CD4-positive, alpha-beta T cell treated with Interleukin-12 subunit alpha and Interleukin-12 subunit beta, for 1 hour (primary cell): Measurements from ENCODE around the gene SDK1.

Experiments
- DNase-seq: peaks from one replicate; pipeline ENCODE4 v3.0.0-alpha.2; 2020

The SDK1 gene

DNA sequence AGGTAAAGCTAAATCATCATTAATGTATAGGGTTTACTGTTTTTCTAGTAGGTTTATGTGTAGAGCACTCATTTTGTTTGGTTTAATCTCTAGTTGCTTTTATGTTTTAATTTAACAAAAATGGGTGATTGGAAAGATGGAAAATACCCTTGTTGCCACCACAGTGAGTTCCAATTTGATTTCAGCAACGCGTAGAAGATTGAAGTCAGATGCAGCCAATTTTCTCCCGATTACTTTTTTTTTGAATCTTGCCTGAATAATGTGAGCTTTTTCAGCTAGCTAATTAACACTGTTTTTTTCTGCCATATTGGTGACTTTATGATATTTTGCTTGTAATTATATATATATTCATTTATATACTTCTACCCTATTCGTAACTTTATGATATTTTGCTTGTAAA lies 293.8 kb downstream of the SDK1 start:
- DNase-seq: no peak

DNA sequence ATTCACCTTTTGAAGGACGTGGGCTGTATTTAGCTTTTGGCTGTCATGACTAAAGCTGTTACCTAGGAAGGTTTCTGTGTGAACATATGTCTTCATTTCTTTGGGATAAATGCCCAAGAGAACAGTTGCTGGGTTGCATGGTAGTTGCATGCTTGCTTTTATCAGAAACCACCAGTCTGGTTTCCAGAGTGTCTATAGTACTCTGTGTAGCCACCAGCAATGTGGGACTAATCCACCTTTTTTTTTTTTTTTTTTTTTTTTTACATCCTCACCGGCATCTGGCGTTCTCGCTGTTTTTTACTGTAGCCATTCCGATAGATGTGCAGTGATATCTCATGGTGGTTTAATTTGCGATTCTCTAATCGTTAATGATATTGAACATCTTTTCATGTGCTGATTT lies 297.8 kb downstream of the SDK1 start:
- DNase-seq: no peak

DNA sequence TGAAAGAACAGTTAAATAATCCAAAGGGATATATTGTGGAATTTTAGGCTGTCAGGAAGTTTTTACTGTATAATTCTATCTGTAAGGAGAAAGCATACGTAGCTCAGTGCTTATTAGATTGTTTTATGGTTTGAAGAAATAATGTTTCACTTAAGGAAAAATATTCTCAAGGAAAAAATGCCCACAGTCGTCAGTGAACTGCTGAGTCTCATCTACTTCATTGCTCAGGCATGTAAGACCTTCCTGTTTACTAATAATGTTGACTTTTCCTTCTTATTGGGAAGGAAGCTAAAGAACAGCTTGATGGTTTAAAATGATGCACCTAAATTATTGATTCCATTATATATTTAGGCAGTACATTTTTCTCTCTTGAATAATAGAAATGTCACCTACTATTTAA lies 304.2 kb downstream of the SDK1 start:
- DNase-seq: no peak

DNA sequence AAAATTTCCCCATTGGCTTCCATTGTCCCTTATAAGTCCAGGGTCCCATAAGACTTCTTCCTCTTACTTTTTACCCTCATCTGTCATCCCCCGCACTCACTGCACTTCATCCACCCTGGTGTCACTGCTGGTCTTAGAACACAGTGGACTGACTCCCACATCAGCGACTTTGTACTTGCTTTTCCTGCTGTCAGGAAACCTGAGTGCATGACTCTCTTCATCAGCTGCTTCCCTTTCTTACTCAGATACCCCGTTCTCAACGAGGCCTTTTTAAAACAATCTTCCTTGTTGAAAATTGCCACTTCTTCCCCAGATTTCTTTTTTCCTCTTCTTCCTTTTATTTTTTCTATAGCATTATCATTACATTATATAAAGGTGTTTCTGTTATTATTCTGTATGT lies 305.4 kb downstream of the SDK1 start:
- DNase-seq: no peak

DNA sequence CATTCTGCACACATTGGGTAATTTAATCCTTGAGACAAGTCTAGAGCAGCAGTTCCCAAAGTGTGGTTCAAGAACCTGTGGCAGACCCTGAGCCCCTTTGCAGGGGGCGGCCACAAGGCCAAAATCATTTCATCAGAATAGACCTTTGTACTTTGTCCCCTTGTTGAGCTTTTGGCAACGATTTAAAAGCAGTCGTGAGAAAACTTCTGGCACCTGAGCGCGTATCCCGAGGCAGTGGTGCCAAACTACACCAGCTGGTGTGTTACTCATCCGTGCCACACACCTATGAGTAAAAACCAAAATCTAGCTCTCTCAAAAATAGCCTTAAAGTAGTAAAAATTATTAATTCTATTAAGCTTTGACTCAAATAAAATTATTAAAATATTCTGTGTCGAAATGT lies 306.8 kb downstream of the SDK1 start:
- no peak for DNase-seq

DNA sequence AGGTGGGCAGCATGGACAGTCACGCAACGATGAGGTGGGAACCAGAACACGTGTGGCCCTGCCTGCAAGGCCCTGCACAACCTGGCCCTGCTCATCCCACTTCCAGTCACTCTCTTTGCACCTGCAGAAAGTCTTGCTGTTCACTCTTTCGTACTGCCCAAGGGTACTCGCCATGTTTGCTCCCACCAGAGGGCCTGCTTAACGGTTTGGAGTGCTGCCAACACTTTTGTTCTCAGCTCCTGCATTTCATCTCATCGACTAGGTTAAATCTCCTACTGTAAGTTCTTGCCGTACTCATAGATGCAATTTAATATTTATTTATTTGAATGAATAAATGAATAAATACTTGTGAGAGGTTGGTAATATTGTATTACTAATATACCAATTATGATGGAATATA lies 315.3 kb downstream of the SDK1 start:
- DNase-seq: no peak

DNA sequence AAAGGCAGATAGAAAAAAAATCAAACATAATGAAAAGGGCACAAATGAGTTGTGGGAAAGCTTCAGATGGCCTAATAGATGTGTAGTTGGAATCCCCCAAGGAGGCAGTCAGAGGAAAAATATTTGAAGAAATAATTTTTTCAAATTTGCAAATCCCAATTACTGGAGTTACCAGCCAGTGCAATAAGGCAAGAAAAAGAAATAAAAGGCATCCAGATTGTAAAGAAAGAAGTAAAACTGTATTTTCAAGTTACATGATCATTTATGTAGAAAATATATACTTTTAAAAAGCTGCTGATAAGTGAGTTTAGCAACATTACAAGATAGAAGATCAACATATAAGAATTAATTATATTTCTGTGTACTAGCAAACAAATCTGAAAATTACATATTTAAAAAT lies 329.0 kb downstream of the SDK1 start:
- DNase-seq: no peak

DNA sequence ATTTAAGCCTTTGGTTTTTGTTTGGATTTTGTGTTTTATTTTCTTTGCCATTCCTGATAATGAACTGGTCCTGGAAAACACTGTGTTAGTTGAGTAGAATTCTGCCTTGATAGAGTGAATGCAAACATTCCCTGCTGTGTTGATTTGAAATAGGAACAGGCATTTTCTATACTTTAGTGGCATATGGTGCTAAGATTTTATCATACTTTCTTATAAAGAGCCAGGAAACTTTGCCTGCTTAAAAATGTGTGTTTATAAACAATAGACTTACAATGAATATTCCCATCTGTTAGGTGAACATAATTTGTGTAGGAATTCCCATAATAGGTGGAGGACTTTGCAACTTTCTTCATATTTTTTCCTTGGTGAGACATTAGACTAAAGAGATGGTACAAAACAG lies 333.3 kb downstream of the SDK1 start:
- no peak for DNase-seq

DNA sequence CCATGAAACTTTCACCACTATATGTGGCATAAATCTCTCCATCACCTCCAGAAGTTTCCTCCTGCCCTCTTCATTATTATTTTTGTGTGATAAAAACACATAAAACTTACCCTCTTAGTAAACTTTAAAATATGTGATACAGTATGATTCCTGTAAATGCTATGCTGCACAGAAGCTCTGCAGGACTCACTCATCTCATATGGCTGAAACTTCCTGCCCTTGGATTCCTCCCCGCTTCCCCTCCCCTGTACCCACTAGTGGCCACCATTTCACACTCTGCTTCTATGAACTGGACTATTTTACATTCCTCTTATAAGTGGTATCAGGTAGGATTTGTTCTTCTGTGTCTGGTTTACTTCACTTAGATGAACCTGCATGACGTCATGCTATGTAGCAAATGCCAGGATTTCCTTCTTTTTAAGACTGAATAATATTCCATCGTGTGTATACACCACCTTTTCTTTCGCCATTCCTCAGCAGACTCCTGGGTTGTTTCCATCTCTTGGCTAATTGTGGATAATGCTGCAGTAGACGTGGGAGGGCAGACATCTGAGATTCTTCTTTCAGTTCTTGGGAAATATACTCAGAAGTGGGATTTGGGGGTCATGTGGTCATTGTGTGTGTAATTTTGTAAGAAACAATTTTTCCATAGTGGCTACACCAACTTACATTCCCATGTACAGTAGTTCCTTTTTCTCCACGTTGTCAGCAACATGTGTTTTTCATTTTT lies 335.2 kb downstream of the SDK1 start:
- DNase-seq: no peak

DNA sequence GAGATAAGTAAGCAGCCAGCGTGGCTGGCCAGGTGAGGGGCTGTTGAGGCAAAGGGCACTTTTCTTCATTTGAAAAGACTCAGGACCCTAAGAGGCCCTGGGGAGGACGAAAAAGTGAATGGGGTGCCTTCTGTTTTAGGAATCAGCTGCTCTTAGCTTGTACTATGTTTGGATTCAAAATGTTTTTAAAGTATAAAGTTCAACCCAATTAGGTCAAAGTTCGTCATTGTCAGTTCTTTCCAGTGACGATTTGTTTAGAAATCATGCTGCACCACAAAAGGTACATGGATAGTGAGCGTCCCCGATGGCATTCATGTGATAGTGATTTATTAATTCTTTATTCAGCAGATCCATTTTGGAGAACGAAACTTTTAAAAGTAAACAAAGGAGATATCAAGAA lies 338.2 kb downstream of the SDK1 start:
- DNase-seq: no peak

DNA sequence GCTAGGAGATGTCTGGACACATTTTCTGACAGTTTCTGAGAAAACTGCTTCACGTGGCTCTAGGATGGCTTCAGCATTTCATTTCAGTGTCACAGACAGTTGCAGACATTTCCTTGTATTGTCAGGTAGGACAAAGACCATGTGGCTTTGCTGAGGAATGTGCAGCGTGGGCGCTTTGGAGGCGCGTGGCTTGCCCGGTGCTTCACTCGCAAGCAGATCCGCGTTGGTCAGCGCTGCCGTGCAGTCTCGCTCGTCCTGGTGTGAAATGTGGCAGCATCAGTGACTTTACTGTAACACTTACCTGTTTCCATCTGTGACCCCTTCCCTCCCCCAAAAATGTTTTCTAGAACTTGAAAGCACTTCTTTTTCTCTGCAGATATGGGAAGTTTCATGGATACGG lies 340.5 kb downstream of the SDK1 start:
- DNase-seq: no peak

DNA sequence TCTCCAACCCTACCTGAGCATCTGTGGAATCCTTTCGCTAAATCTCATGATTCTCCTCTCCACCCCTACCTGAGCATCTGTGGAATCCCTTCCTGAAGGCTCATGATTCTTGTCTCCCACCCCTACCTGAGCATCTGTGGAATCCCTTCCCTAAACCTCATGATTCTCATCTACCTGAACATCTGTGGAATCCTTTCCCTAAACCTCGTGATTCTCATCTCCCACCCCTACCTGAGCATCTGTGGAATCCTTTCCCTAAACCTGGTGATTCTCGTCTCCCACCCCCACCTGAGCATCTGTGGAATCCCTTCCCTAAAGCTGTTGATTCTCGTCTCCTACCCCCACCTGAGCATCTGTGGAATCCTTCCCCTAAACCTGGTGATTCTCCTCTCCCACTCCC lies 342.0 kb downstream of the SDK1 start:
- no peak for DNase-seq

DNA sequence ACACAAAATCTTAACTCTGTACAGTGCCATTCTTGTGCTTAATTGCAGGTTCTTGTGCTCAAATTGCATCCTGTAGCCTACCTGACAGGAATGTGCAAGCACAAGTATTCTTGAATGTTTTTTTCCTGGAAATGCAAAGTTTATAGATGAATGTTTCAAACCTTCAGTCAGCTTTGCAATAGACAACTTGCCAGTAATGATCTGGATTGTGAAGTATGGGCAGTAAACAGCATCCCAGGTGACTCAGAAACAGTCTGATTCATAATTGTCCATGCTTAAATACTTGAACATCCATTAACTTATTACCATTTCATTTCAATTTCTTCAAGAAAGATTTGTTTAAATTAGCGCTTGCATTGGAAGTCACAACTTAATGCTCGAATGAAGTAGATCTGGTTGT lies 347.2 kb downstream of the SDK1 start:
- DNase-seq: no peak

DNA sequence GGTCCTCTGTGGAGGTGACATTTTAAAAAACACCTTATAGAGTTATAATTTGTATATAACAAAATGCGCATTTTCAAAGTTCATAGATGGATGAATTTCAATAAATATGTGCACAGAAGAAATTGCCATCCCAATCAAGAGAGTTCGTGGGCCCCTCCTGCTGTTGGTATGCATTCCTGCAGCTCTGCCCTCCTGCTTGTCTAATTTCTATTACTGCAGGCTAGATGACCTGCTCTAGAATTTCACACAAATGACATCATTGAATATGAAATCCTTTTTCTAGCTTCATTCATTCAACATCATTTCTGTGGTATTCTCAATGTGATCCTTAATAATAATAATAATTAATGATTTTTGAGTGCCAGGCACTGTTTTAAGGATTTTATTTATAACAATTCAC lies 348.2 kb downstream of the SDK1 start:
- DNase-seq: no peak

DNA sequence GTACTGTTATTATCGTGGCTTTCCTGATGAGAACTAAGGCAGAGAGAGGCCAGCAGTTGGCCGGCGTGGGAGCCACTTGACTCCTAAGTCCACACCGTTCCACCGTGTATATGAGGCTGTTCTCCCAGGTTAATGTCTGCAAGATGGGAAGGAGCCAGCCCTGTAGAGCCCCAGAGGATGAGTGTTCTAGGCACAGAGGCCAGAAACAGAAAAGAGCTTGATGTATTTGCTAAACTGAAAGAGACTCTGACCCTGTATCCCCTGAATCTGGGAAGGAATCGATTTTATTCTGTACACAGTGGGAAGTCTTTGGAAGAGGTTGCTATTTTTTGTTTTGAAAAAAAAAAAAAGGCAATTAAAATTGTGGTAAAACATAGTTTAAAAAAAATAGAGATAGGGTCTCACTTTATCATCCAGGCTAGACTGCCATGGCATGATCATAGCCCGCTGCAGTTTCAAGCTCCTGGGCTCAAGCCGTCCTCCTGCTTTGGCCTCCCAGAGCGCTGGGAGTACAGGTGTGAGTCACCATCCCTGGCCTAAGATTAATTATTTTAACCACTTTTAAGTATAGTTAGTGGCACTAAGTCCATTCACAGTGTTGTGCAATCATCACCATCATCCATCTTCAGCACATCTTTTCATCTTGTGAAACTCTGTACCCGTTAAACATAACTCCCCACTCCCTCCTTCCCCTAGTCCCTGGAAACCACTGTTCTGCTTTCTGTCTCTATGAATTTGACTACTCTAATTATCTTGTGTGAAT lies 348.8 kb downstream of the SDK1 start:
- DNase-seq: no peak

DNA sequence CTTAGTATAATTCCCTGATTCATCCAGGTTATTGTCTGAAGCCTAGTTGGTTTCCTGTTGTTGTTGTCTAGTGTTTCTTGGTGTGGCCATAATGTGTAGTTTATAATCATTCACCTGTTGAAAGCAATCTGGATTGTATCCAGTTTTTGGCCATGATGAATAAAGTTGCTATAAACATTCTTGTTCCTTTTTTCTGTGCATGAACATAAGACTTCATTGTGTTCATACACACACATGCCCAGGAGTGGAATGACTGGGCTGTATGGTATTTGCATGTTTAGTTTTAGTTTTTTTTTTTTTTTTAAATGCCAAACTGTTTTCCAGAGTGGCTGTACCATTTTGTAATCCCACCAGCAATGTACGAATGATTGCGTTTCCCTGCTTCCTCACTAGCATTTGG lies 349.8 kb downstream of the SDK1 start:
- no peak for DNase-seq

DNA sequence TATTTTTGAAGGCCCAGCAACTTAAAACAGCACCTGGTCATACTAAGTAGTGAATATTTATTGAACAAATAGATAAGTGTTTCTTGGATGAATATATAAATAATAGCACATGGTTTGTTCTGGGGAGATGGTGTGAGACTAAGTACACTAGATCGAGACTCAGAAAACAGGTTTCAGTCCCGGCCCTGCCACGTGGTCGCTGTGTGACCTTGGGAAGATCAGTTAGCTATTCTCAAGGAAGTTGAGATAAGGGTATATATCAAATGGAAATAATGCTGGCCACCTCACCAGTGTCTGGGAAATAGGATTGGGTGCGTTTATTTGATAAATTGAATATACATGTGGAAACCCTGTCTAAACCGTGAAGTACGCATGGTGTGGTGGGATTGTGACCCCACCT lies 354.6 kb downstream of the SDK1 start:
- no peak for DNase-seq

DNA sequence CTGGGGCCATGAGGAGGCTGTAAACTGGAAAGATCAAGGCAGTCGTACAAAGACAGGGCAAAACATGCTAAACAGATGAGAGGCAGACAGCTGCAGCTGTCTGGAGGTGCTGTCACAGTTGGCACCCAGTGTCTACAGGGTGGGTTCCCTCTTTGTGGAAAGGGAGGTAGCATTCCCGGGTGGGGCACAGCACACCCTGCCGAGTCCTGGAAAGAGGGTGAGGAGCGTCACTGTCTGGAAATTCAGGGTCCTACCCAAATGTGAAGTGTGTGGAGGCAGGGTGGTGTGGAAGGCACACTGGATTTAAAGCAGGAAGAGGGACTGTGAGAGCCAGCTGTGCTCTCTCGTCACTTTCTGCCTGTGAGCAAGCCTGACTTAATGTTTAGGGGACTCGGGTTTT lies 356.2 kb downstream of the SDK1 start:
- DNase-seq: no peak

DNA sequence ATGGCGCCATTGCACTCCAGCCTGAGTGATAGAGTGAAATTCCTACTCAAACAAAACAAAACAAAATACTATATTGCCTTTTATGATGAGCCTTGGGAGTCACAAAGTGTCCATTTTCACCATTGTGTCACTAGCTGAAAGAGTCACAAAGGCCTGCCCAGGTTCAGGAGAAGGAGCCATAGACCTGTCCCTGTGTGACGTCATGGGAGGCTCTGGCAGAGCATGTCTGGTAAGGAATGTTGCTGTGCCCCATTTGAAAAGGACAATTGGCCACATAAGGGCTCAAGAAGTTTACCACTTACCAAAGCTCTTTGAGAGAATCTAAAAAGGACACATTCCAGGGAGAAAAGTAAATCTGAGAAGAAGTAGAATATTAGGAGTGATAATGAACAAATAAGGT lies 367.7 kb downstream of the SDK1 start:
- no peak for DNase-seq

DNA sequence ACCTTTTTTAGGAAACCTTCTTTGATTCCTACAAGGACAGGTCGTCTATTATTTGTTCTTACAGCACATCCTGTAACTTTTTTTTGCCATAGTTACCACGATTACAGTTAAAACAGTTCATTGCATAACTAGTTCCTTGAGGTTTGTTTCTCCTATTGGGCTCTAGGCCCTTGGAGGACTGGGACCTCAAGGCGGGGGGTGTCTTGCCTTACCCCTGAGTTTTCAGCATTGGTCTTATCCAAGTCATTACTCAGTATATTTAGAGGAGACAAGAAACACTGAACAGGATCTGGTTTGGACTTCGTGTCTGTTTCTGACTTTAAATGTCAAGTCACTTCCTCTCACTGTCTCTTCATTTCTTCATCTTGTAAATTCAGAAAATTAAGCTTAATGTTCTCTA lies 369.8 kb downstream of the SDK1 start:
- DNase-seq: no peak

DNA sequence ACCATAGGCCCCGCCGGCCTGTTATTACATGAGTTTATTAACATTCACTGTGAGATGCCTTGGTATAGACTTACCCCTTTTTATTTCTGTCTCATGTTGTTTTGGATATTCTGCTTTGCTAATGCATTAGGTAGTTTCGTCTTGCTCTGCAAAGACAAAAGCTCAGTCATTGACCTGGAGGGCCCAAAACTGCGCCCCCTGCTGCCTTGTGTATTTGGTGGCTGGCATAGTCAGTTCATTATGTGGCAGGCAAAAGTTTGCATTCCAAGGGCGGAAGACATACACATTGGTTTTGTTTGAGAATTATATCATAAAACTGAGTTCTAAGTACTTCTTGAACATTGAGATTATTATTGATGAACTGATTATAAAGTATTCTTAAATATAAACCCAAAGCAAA lies 372.5 kb downstream of the SDK1 start:
- peak; percentile 49 for DNase-seq

DNA sequence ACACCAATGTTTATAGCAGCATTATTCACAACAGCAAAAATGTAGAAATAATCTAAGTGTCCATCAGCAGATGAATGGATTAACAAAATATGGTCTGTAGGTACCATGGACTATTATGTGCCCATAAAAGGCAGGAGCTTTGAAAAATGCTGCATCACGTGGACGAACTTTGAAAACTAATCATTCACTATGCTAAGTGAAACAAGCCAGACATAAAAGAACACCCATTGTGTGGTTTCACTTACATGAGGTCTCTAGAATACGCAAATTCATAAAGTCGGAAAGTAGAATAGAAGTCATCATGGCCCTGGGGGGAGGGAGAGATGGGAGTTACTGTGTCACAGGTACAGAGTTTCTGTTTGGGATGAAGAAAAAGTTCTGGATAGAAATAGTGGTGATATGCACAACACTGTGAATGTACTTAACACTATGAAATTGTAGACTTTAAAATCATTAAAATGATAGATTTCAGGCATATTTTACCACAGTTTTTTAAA lies 377.3 kb downstream of the SDK1 start:
- DNase-seq: no peak

DNA sequence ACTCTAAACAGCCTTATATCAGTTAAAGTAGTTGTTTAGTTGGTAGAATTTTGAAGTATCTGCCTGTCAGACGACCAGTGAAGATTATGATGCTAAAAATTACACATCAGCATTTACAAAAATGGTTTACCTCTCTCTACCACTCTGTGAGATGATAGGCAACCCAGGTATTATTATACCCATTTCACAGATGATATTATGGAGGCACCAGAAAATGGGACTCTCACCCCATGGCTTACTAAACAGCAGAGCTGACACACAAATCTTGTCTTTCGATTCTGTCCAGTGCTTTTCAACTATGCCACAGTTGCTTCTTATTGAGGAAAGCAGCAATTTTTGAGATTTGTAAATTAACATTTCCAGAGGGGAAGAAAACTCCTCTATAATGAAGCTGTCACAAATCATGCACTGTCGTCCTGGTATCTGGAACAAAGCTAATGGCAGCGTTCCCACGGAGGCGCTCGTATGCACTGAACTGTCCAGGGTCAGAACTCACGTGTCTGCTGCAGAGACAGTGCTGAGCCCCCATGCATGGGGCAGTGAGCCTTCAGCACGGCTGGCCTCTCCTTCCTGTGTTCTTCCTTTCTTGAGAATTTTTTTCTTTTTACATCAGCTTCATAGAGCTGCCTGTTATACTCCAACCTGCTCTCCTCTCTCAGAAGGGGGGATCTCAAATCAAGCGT lies 381.1 kb downstream of the SDK1 start:
- DNase-seq: no peak
